ENCODE data around the gene PTCD2. TPM values are rescaled to one million over a fixed set of nuclear protein-coding genes. Genes with fewer than 3 reads are reported as not detected.

The PTCD2 gene
- total RNA-seq, 1 donor from 2014 or later: 3.4 TPM

DNA sequence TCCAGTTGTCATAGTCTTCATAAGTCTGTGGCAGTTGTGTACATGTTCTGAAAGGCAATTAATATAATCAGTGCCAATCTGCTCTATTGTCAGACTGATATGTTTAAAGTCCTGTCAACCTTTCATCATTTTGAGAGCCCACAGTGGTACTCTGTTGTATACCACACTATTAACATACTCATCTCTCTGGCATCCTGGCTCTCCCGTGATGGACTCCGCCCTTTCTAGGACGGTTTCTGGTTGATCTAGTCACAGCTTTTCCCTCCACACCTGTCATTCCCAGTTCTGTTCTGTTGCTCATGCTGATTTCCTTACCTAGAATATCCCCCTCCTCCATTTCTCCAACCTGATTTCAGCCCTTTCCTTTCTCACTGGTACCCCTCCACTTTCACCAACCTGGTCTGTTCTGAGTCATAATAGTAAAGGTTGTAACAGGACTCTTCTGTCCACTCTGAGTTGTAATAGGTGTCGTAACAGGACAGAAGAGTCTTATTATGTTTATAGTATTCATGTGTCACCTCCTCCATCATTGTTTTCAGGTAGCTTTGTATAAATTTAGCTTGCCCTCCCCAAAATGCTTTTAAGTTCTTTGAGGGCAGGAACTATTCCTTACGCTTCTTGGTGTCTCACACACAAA, 4.1 kb downstream of the PTCD2 start:
- peaks cover 8% of the 10 kb centered on the region for H3K36me3 ChIP-seq (ENCODE audit: control insufficient read depth, insufficient read depth, low read length)
- TF ChIP-seq, protein P1, sequence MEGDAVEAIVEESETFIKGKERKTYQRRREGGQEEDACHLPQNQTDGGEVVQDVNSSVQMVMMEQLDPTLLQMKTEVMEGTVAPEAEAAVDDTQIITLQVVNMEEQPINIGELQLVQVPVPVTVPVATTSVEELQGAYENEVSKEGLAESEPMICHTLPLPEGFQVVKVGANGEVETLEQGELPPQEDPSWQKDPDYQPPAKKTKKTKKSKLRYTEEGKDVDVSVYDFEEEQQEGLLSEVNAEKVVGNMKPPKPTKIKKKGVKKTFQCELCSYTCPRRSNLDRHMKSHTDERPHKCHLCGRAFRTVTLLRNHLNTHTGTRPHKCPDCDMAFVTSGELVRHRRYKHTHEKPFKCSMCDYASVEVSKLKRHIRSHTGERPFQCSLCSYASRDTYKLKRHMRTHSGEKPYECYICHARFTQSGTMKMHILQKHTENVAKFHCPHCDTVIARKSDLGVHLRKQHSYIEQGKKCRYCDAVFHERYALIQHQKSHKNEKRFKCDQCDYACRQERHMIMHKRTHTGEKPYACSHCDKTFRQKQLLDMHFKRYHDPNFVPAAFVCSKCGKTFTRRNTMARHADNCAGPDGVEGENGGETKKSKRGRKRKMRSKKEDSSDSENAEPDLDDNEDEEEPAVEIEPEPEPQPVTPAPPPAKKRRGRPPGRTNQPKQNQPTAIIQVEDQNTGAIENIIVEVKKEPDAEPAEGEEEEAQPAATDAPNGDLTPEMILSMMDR (IDR thresholded peaks at IDR 0.05; ENCODE audit: insufficient read depth, low read length, severe bottlenecking): no peak
- no peaks in the 10 kb centered on the region for H3K27me3 ChIP-seq (ENCODE audit: control insufficient read depth, insufficient read depth, low read length)
- DNase-seq (ENCODE audit: low read depth): peak; percentile 73
- no peak for FAIRE-seq
- H3K4me3 ChIP-seq (ENCODE audit: low read depth, low read length): no peak overlapping the region

DNA sequence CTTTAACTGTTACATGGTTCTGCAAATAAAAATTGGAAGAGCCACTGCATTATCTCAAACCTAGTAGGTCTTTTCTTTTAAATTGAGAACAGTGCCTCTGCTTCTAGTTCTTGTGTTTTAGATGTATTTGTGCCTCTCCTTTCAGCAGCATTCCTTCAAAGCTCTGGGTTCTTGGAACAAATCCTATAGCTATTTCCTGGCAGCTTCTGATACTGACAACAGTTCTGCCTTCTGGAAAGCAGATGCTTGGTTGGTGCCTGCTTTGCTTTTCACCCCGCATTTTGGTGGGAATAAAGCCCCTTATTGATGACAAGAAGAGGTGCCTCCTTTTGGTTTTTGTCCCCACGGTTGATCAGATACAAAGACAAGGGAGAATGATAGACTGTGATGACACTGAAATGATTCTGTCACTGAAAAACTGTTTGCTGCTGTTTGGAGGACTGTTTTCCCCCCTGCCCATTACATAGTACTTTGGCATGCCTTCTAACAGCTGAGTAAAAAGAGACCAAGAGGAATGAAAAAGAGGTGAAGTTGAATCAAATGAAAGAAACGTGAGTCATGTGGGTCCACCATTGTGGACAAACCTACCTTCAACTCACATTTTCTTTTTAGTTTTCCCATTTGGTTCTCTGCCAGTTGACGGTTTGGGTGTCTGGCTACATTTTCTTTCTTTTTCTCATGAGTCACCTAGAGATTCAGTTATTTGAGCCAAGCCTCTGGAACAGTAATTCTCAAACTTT, 5.6 kb downstream of the PTCD2 start:
- TF ChIP-seq, protein P1 (IDR thresholded peaks at IDR 0.05; ENCODE audit: insufficient read depth, low read length, severe bottlenecking): no peak
- no peaks in the 10 kb centered on the region for H3K27me3 ChIP-seq (ENCODE audit: control insufficient read depth, insufficient read depth, low read length)
- H3K4me3 ChIP-seq (ENCODE audit: low read depth, low read length): no peak overlapping the region
- no peak for DNase-seq (ENCODE audit: low read depth)
- FAIRE-seq: peak; percentile 7
- peaks cover 8% of the 10 kb centered on the region for H3K36me3 ChIP-seq (ENCODE audit: control insufficient read depth, insufficient read depth, low read length)

DNA sequence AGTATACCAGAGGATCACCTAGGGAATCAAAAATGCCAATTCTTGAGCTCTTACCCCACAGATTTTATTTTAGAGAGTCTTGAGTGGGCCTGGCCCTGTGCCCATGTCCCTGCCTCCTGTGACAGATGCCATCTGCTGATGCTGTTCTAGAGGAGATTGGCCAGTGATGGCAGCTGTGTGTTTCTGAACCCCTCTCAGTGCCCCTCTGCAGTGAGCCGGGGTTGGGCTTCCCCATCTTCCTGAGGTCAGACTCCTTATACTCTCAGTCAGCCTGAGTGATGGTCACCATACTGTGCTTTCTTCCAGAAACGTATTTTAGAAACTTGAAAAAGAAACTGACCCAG, 6.1 kb downstream of the PTCD2 start:
- Histone ChIP-seq H3K27me3 (ENCODE audit: control insufficient read depth, insufficient read depth, low read length) (no peaks in the 10 kb centered on the region), H3K4me3 (ENCODE audit: low read depth, low read length) (no peak overlapping the region), H3K36me3 (ENCODE audit: control insufficient read depth, insufficient read depth, low read length) (peaks cover 8% of the 10 kb centered on the region)
- DNase-seq (ENCODE audit: low read depth) (no peak), FAIRE-seq (no peak)
- TF ChIP-seq, protein P1 (IDR thresholded peaks at IDR 0.05; ENCODE audit: insufficient read depth, low read length, severe bottlenecking): no peak

DNA sequence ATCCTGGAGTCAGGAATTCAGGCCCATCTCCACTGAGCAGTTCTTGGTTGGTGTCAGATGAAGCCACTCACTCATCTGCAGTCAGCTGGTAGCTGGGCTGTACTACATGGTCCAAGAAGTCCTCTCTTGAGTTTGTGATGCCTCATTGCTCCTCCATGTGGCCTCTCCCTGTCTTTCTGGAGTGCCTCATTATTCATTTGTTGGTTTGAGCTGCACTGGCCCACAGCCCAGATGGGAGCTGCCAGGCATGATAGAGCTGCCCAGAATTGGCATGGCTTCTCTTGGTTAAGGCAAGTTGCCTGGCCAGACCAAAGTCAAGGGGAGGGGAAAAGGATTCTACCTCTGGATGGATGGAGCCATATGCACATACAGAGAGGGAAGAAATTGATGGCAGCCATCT, 8.0 kb downstream of the PTCD2 start:
- no peak for FAIRE-seq
- H3K27me3 ChIP-seq (ENCODE audit: control insufficient read depth, insufficient read depth, low read length): no peaks in the 10 kb centered on the region
- DNase-seq (ENCODE audit: low read depth): no peak
- no peak overlapping the region for H3K4me3 ChIP-seq (ENCODE audit: low read depth, low read length)
- TF ChIP-seq, protein P1 (IDR thresholded peaks at IDR 0.05; ENCODE audit: insufficient read depth, low read length, severe bottlenecking): no peak
- H3K36me3 ChIP-seq (ENCODE audit: control insufficient read depth, insufficient read depth, low read length): peaks cover 8% of the 10 kb centered on the region

DNA sequence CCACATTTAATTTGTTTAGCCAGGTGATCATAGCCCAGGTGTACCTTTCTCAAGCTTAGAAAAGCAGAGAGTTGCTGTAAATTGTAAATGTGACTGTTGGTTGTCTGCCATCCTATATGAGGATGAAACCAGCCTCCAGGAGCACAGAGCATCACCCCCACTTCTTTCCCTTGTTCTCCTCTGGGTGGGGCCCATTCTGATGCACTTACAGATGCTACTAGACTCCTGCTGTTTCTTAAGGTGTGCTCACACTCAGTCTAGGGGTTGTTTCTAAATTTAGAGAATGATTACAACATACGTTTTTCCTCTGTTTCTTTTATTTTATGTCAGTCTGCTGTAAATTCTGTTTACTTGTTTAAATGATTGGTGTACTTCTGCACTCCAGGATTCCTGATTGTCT, 10.5 kb downstream of the PTCD2 start:
- Histone ChIP-seq H3K36me3 (ENCODE audit: control insufficient read depth, insufficient read depth, low read length) (peaks cover 9% of the 10 kb centered on the region), H3K4me3 (ENCODE audit: low read depth, low read length) (no peak overlapping the region), H3K27me3 (ENCODE audit: control insufficient read depth, insufficient read depth, low read length) (no peaks in the 10 kb centered on the region)
- TF ChIP-seq, protein P1 (IDR thresholded peaks at IDR 0.05; ENCODE audit: insufficient read depth, low read length, severe bottlenecking): no peak
- FAIRE-seq (no peak), DNase-seq (ENCODE audit: low read depth) (no peak)
